K562 (cell line): ENCODE data around the gene DGCR6L. TPM values are rescaled to one million over a fixed set of nuclear protein-coding genes. Genes with fewer than 3 reads are reported as not detected.

ENCODE experiments used
- FOXK1 ChIP-seq: sonication (generic); formaldehyde crosslinking; IDR thresholded peaks from 2 replicates; pipeline ENCODE4 v1.8.0; 2022; ENCODE audit warnings: missing genetic modification reagents, mild to moderate bottlenecking, borderline replicate concordance
- FOXM1 ChIP-seq, 2 experiments: fragments of 450-650 bp in 1 of 2; sonication (generic) in 1 of 2; formaldehyde crosslinking in 1 of 2; IDR thresholded peaks; 2 replicates each; pipeline versions ENCODE4 v1.6.1 to v1.9.0; 2017 to 2022; ENCODE audit warnings: low read depth in 2 of 2, mild to moderate bottlenecking in 2 of 2, missing genetic modification reagents in 1 of 2, moderate library complexity in 1 of 2
- polyA plus RNA-seq, 8 experiments: library from polyadenylated mRNA; depleted of rRNA in 4 of 8; stranded (reverse) in 5 of 8; unstranded in 3 of 8; fragments of >200 nt; fragmentation: Nextera tagmentation in 2 of 8; fragmentation: Illumina TruSeq in 1 of 8; extraction: Ambion mirVana in 2 of 8; extraction: Trizol in 1 of 8; gene quantifications; 2 replicates each; pipeline versions ENCODE4 v1.2.1 to v1.2.3, GENCODE V29; 2011 to 2014; ENCODE audit warnings: inconsistent platforms in 1 of 8, missing spikeins in 1 of 8
- total RNA-seq, 7 experiments: library from RNA; depleted of rRNA in 6 of 7; stranded (reverse); fragments of >200 nt in 6 of 7; fragmentation: Illumina TruSeq in 2 of 7; extraction: Trizol in 2 of 7; gene quantifications; 2 replicates each; pipeline versions ENCODE4 v1.2.1 to v1.2.3, GENCODE V29; 2011 to 2021; ENCODE audit warnings: low replicate concordance in 1 of 7
- TF ChIP-seq, protein P1 (sequence below): fragments of 200-600 bp; sonication (generic); IDR thresholded peaks from one replicate; pipeline ENCODE4 v1.6.1; 2012; ENCODE audit warnings: mild to moderate bottlenecking, low read depth, low read length, inconsistent platforms
- TF ChIP-seq, protein P2 (sequence below): fragments of 450-650 bp; IDR thresholded peaks from 2 replicates; pipeline ENCODE4 v1.6.1; 2016
- TF ChIP-seq, protein P3 (sequence below): sonication (generic); formaldehyde crosslinking; IDR thresholded peaks from 2 replicates; pipeline ENCODE4 v1.4.0; 2020; ENCODE audit warnings: mild to moderate bottlenecking, missing genetic modification reagents
- TF ChIP-seq, protein P4 (sequence below): IDR thresholded peaks from 2 replicates; pipeline ENCODE4 v1.6.1; 2011; ENCODE audit warnings: borderline replicate concordance, low read depth, mild to moderate bottlenecking, moderate library complexity, low read length; ENCODE audit not compliant: insufficient read depth, poor library complexity, severe bottlenecking

Gene DGCR6L
- total and polyA plus RNA-seq, 9 of the 15 experiments (the other 6 are each of a cell fraction or from before 2014, with no cell fraction given), result 3.6 to 151 (median 51.0) TPM

DNA sequence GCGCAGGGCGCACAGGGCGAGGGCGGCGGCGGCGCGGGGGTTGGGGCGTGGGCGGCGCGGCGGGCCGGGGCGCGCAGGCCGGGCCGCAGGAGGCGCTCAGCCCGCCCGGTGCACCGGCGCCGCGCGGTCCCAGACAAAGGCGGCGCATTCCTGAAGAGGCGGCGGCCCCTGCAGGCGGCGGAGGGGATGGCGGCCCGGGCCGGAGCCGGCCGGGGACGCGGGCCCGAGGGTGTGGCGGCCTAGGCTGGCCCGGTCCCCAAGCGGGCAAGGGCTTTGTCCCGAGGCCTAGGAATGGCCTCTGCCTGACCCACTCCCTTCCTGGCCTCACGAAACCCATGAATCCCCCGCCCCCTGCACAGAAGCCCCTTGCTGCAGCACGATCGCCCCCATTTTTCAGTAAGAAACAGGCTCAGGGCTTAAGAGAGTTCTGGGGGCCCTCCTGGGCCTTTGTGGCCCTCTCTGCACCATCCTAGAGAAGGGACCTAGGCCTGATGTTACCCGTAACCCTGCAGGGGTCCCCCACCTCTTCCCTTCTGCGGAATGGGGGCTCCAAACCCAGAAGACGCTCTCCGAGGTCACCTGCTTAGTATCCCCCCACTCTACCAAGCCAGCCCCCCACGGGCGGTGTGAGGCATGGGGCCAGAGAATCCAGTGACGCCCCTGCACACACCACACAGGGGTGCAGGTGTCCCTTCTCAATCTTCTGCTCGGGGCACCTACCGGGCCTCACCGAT lies 51.4 kb downstream of the DGCR6L start, which contains the start of gene RTN4R (continued):
- TF ChIP-seq, protein P1, sequence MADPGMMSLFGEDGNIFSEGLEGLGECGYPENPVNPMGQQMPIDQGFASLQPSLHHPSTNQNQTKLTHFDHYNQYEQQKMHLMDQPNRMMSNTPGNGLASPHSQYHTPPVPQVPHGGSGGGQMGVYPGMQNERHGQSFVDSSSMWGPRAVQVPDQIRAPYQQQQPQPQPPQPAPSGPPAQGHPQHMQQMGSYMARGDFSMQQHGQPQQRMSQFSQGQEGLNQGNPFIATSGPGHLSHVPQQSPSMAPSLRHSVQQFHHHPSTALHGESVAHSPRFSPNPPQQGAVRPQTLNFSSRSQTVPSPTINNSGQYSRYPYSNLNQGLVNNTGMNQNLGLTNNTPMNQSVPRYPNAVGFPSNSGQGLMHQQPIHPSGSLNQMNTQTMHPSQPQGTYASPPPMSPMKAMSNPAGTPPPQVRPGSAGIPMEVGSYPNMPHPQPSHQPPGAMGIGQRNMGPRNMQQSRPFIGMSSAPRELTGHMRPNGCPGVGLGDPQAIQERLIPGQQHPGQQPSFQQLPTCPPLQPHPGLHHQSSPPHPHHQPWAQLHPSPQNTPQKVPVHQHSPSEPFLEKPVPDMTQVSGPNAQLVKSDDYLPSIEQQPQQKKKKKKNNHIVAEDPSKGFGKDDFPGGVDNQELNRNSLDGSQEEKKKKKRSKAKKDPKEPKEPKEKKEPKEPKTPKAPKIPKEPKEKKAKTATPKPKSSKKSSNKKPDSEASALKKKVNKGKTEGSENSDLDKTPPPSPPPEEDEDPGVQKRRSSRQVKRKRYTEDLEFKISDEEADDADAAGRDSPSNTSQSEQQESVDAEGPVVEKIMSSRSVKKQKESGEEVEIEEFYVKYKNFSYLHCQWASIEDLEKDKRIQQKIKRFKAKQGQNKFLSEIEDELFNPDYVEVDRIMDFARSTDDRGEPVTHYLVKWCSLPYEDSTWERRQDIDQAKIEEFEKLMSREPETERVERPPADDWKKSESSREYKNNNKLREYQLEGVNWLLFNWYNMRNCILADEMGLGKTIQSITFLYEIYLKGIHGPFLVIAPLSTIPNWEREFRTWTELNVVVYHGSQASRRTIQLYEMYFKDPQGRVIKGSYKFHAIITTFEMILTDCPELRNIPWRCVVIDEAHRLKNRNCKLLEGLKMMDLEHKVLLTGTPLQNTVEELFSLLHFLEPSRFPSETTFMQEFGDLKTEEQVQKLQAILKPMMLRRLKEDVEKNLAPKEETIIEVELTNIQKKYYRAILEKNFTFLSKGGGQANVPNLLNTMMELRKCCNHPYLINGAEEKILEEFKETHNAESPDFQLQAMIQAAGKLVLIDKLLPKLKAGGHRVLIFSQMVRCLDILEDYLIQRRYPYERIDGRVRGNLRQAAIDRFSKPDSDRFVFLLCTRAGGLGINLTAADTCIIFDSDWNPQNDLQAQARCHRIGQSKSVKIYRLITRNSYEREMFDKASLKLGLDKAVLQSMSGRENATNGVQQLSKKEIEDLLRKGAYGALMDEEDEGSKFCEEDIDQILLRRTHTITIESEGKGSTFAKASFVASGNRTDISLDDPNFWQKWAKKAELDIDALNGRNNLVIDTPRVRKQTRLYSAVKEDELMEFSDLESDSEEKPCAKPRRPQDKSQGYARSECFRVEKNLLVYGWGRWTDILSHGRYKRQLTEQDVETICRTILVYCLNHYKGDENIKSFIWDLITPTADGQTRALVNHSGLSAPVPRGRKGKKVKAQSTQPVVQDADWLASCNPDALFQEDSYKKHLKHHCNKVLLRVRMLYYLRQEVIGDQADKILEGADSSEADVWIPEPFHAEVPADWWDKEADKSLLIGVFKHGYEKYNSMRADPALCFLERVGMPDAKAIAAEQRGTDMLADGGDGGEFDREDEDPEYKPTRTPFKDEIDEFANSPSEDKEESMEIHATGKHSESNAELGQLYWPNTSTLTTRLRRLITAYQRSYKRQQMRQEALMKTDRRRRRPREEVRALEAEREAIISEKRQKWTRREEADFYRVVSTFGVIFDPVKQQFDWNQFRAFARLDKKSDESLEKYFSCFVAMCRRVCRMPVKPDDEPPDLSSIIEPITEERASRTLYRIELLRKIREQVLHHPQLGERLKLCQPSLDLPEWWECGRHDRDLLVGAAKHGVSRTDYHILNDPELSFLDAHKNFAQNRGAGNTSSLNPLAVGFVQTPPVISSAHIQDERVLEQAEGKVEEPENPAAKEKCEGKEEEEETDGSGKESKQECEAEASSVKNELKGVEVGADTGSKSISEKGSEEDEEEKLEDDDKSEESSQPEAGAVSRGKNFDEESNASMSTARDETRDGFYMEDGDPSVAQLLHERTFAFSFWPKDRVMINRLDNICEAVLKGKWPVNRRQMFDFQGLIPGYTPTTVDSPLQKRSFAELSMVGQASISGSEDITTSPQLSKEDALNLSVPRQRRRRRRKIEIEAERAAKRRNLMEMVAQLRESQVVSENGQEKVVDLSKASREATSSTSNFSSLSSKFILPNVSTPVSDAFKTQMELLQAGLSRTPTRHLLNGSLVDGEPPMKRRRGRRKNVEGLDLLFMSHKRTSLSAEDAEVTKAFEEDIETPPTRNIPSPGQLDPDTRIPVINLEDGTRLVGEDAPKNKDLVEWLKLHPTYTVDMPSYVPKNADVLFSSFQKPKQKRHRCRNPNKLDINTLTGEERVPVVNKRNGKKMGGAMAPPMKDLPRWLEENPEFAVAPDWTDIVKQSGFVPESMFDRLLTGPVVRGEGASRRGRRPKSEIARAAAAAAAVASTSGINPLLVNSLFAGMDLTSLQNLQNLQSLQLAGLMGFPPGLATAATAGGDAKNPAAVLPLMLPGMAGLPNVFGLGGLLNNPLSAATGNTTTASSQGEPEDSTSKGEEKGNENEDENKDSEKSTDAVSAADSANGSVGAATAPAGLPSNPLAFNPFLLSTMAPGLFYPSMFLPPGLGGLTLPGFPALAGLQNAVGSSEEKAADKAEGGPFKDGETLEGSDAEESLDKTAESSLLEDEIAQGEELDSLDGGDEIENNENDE, result no peak
- TF ChIP-seq, protein P2, sequence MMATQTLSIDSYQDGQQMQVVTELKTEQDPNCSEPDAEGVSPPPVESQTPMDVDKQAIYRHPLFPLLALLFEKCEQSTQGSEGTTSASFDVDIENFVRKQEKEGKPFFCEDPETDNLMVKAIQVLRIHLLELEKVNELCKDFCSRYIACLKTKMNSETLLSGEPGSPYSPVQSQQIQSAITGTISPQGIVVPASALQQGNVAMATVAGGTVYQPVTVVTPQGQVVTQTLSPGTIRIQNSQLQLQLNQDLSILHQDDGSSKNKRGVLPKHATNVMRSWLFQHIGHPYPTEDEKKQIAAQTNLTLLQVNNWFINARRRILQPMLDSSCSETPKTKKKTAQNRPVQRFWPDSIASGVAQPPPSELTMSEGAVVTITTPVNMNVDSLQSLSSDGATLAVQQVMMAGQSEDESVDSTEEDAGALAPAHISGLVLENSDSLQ, result no peak
- TF ChIP-seq FOXM1 (IDR thresholded peaks at IDR 0.05; ENCODE audit: low read depth), result no peak
- TF ChIP-seq FOXM1 (CRISPR knock-in tag; IDR thresholded peaks at IDR 0.05; ENCODE audit: low read depth), result peak; percentile 10; the same call in 1 of the 2 replicates
- peak; percentile 92; the same call in 1 of the 2 replicates for TF ChIP-seq FOXK1
- TF ChIP-seq, protein P3, sequence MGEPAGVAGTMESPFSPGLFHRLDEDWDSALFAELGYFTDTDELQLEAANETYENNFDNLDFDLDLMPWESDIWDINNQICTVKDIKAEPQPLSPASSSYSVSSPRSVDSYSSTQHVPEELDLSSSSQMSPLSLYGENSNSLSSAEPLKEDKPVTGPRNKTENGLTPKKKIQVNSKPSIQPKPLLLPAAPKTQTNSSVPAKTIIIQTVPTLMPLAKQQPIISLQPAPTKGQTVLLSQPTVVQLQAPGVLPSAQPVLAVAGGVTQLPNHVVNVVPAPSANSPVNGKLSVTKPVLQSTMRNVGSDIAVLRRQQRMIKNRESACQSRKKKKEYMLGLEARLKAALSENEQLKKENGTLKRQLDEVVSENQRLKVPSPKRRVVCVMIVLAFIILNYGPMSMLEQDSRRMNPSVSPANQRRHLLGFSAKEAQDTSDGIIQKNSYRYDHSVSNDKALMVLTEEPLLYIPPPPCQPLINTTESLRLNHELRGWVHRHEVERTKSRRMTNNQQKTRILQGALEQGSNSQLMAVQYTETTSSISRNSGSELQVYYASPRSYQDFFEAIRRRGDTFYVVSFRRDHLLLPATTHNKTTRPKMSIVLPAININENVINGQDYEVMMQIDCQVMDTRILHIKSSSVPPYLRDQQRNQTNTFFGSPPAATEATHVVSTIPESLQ (CRISPR knock-in tag), result no peak
- TF ChIP-seq, protein P4, sequence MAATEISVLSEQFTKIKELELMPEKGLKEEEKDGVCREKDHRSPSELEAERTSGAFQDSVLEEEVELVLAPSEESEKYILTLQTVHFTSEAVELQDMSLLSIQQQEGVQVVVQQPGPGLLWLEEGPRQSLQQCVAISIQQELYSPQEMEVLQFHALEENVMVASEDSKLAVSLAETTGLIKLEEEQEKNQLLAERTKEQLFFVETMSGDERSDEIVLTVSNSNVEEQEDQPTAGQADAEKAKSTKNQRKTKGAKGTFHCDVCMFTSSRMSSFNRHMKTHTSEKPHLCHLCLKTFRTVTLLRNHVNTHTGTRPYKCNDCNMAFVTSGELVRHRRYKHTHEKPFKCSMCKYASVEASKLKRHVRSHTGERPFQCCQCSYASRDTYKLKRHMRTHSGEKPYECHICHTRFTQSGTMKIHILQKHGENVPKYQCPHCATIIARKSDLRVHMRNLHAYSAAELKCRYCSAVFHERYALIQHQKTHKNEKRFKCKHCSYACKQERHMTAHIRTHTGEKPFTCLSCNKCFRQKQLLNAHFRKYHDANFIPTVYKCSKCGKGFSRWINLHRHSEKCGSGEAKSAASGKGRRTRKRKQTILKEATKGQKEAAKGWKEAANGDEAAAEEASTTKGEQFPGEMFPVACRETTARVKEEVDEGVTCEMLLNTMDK, result peak; percentile 79
